ENCODE results near the gene BEAN1. TPM values are rescaled to one million over a fixed set of nuclear protein-coding genes. Genes with fewer than 3 reads are reported as not detected.

BEAN1 gene
- total RNA-seq, 1 experiment from 2014 or later = not detected

DNA sequence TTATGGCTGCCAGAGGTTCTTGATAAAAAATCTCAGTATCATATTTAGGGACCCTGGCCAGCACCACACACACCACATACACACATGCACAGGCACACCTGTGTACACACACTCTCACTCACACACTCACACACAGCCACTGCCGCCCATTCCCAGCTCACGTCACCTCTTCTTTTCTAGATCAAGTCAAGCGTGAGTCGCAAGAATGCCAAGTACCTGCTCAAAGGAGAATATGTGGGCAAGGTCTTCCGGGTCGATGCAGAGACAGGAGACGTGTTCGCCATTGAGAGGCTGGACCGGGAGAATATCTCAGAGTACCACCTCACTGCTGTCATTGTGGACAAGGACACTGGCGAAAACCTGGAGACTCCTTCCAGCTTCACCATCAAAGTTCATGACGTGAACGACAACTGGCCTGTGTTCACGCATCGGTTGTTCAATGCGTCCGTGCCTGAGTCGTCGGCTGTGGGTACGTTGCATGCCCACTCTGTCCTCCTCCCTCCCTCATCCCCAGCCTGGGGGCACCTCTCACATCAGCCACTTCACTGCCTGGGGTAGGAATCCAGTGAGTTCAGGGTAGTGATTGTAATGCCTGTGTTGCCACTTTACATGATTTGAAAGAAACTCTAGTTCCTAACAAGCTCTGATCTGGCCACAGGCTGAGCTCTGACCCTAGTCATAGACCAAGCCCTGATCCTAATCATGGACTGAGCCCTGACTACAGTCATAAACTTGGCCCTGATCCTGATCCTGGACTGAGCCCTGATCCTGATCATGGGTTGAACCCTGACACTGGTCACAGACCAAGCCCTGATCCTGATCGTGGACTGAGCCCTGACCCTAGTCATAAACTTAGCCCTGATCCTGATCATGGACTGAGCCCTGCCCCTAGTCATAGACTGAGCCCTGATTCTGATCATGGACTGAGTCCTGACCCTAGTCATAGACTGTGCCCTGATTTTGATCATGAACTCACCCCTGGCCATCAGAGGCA is 40.2 kb upstream of the BEAN1 start:
- no peak overlapping the region for H3K27ac ChIP-seq (ENCODE audit: low read length)
- in situ Hi-C loops (cut with HindIII; ENCODE audit: low pct_unique_long_range_greater_than_20kb, low sequenced_read_pairs) (no loop called here), intact Hi-C loops (cut with micrococcal nuclease; ENCODE audit: unreplicated experiment) (no loop called here)
- no peak for DNase-seq (ENCODE audit: low read depth, low spot score)
- H3K27me3 ChIP-seq (ENCODE audit: control insufficient read depth, insufficient read depth, low read length) = no peaks in the 10 kb centered on the region
- no peaks in the 10 kb centered on the region for H3K9me3 ChIP-seq (ENCODE audit: control insufficient read depth, insufficient read depth, low read depth, low read length)
- ATAC-seq = no peak
- BruUV-seq (replicated peaks) = no TSS peak
- H3K4me1 ChIP-seq (ENCODE audit: control insufficient read depth, insufficient read depth, low read length) = no peaks in the 10 kb centered on the region
- ChIA-PET CTCF (no interaction called here), POLR2A (no interaction called here)
- no peak overlapping the region for H3K4me3 ChIP-seq (ENCODE audit: low read depth in 2 of 2, low read length in 2 of 2)
- H3K36me3 ChIP-seq (ENCODE audit: control insufficient read depth, insufficient read depth, low read length) = no peaks in the 10 kb centered on the region
- TF ChIP-seq SIN3A (IDR thresholded peaks at IDR 0.05; ENCODE audit: borderline replicate concordance, insufficient read depth, low read depth, low read length) (no peak), TCF7L2 (IDR thresholded peaks at IDR 0.05; ENCODE audit: low read depth, low read length) (no peak), POLR2AphosphoS5 (IDR thresholded peaks at IDR 0.05; ENCODE audit: low read depth, low read length) (no peak)
- TF ChIP-seq, protein P1, sequence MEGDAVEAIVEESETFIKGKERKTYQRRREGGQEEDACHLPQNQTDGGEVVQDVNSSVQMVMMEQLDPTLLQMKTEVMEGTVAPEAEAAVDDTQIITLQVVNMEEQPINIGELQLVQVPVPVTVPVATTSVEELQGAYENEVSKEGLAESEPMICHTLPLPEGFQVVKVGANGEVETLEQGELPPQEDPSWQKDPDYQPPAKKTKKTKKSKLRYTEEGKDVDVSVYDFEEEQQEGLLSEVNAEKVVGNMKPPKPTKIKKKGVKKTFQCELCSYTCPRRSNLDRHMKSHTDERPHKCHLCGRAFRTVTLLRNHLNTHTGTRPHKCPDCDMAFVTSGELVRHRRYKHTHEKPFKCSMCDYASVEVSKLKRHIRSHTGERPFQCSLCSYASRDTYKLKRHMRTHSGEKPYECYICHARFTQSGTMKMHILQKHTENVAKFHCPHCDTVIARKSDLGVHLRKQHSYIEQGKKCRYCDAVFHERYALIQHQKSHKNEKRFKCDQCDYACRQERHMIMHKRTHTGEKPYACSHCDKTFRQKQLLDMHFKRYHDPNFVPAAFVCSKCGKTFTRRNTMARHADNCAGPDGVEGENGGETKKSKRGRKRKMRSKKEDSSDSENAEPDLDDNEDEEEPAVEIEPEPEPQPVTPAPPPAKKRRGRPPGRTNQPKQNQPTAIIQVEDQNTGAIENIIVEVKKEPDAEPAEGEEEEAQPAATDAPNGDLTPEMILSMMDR (IDR thresholded peaks at IDR 0.05) = no peak
- TF ChIP-seq, protein P2, sequence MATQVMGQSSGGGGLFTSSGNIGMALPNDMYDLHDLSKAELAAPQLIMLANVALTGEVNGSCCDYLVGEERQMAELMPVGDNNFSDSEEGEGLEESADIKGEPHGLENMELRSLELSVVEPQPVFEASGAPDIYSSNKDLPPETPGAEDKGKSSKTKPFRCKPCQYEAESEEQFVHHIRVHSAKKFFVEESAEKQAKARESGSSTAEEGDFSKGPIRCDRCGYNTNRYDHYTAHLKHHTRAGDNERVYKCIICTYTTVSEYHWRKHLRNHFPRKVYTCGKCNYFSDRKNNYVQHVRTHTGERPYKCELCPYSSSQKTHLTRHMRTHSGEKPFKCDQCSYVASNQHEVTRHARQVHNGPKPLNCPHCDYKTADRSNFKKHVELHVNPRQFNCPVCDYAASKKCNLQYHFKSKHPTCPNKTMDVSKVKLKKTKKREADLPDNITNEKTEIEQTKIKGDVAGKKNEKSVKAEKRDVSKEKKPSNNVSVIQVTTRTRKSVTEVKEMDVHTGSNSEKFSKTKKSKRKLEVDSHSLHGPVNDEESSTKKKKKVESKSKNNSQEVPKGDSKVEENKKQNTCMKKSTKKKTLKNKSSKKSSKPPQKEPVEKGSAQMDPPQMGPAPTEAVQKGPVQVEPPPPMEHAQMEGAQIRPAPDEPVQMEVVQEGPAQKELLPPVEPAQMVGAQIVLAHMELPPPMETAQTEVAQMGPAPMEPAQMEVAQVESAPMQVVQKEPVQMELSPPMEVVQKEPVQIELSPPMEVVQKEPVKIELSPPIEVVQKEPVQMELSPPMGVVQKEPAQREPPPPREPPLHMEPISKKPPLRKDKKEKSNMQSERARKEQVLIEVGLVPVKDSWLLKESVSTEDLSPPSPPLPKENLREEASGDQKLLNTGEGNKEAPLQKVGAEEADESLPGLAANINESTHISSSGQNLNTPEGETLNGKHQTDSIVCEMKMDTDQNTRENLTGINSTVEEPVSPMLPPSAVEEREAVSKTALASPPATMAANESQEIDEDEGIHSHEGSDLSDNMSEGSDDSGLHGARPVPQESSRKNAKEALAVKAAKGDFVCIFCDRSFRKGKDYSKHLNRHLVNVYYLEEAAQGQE (IDR thresholded peaks at IDR 0.05; ENCODE audit: insufficient read depth in 1 of 2, low read depth in 2 of 2, low read length in 1 of 2) = no peak

DNA sequence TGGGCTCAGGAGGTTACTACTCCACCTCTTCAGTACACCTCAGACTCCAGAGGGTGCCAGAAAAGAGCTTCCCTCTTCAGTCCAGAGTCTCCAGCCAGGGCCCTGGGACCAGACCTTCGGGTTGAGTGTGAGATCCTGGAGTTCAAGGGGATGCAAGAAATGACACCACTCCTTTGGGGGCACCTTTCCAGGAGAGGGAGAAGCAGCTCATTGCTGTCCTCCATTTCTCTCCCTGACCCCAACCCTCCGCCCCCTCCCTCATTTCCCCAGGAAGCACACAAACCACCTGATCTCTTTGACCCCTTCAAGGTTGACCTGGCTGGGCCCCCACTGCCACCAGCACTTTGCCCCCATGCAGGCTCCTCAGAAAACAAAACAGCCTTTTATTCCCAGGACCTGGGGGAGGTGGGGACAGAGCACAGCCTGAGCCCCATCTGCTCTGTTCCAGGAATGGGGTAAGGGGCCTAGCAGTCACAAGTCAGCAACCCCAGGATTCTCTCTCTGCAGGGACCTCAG is 39.2 kb upstream of the BEAN1 start:
- Histone ChIP-seq H3K27ac (ENCODE audit: low read length) (no peak overlapping the region), H3K4me1 (ENCODE audit: control insufficient read depth, insufficient read depth, low read length) (no peaks in the 10 kb centered on the region), H3K27me3 (ENCODE audit: control insufficient read depth, insufficient read depth, low read length) (no peaks in the 10 kb centered on the region), H3K36me3 (ENCODE audit: control insufficient read depth, insufficient read depth, low read length) (no peaks in the 10 kb centered on the region), H3K9me3 (ENCODE audit: control insufficient read depth, insufficient read depth, low read depth, low read length) (no peaks in the 10 kb centered on the region), H3K4me3 (ENCODE audit: low read depth in 2 of 2, low read length in 2 of 2) (no peak overlapping the region)
- ATAC-seq (no peak), DNase-seq (ENCODE audit: low read depth, low spot score) (no peak)
- no peak for TF ChIP-seq POLR2AphosphoS5 (IDR thresholded peaks at IDR 0.05; ENCODE audit: low read depth, low read length)
- TF ChIP-seq SIN3A (IDR thresholded peaks at IDR 0.05; ENCODE audit: borderline replicate concordance, insufficient read depth, low read depth, low read length) = no peak
- TF ChIP-seq TCF7L2 (IDR thresholded peaks at IDR 0.05; ENCODE audit: low read depth, low read length) = no peak
- TF ChIP-seq, protein P1 (IDR thresholded peaks at IDR 0.05) = no peak
- TF ChIP-seq, protein P2 (IDR thresholded peaks at IDR 0.05; ENCODE audit: insufficient read depth in 1 of 2, low read depth in 2 of 2, low read length in 1 of 2) = no peak
- intact Hi-C loops (cut with micrococcal nuclease; ENCODE audit: unreplicated experiment) (no loop called here), in situ Hi-C loops (cut with HindIII; ENCODE audit: low pct_unique_long_range_greater_than_20kb, low sequenced_read_pairs) (no loop called here)
- no TSS peak for BruUV-seq (replicated peaks)
- ChIA-PET CTCF (no interaction called here), POLR2A (no interaction called here)

All from Panc1 (cell line).